Astrocyte (in vitro differentiated cells and primary cell): ENCODE data around the gene OLFM3.

Experiments used
- CTCF ChIP-seq: IDR thresholded peaks from 2 replicates; pipeline ENCODE4 v1.5.1; 2011; ENCODE audit warnings: low read depth, mild to moderate bottlenecking, inconsistent platforms, low read length, moderate library complexity; ENCODE audit not compliant: insufficient read depth
- EZH2 ChIP-seq: IDR thresholded peaks from 2 replicates; pipeline ENCODE4 v1.6.1; 2012; ENCODE audit warnings: mild to moderate bottlenecking, low read length, inconsistent platforms; ENCODE audit not compliant: insufficient read depth

DNA sequence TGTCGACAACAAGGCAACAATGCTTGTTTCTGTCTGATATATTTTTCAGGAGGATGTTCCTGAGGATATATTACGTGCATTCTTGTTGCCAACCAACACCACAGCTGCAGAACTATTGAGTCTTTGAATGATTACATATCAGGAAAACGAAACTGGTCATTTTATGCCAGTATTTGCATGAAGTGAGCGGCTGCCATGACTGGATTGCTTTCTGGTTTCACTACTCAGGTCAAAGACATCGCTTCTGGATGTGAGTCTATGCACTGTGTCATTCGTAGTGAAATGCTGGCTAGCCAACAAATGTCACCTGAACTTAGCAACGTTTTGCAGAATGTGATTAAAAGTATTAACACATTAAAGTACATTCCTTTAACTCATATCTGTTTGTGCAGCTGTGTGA is 35.8 kb upstream of the OLFM3 start:
- TF ChIP-seq EZH2: no peak
- TF ChIP-seq CTCF: no peak
